Bronchial epithelial cell (primary cell): ENCODE results near the gene PGGT1B. TPM values are rescaled to one million over a fixed set of nuclear protein-coding genes. Genes with fewer than 3 reads are reported as not detected.

Source experiments
- DNase-seq: peaks from one replicate; pipeline ENCODE4 v3.0.0-alpha.2; 2010; ENCODE audit warnings: low read depth
- FAIRE-seq: peaks from 2 replicates; lab custom pipeline; 2011; peaks lifted over from hg19 to GRCh38; lab: Jason Lieb, UNC
- H3K27me3 ChIP-seq: 2 replicates; pipeline ENCODE4 v1.5.1; 2011; ENCODE audit warnings: low read length; ENCODE audit not compliant: control insufficient read depth, insufficient read depth
- H3K36me3 ChIP-seq: 2 replicates; pipeline ENCODE4 v1.5.1; 2011; ENCODE audit warnings: low read length; ENCODE audit not compliant: control insufficient read depth, insufficient read depth
- H3K4me3 ChIP-seq: 2 replicates; pipeline ENCODE4 v1.5.1; 2011; ENCODE audit warnings: mild to moderate bottlenecking, low read depth, low read length, control low read depth
- total RNA-seq: library from RNA; depleted of rRNA; stranded (reverse); fragments of >200 nt; gene quantifications from 2 replicates; pipeline ENCODE4 v1.2.1, GENCODE V29; 2014
- TF ChIP-seq, protein P1 (sequence below): IDR thresholded peaks from 2 replicates; pipeline ENCODE4 v1.5.1; 2011; ENCODE audit warnings: mild to moderate bottlenecking, moderate library complexity, low read length, control low read depth, inconsistent platforms; ENCODE audit not compliant: insufficient read depth, severe bottlenecking

Gene PGGT1B
- total RNA-seq, 1 donor from 2014 or later: 18.4 TPM

DNA sequence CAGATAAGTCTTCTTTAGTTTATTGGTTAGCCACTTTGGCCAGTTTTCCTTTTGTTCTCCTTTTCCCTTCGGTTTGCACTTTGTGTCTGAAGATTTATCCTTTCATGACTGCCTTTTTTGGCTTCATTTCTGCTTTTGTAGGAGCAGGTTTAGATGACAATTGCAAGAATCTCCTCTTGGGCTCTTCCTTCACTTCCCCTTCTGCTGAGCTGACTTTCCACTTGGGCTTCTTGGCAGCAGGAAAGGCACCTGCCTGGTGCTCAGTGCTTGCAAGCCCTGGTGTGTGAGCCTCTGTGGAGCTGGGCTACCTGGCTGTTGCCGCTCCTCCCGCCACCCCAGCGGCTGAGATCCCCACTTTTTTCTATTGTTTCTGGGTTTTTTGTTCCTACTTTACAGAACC, 26.4 kb upstream of the PGGT1B start:
- TF ChIP-seq, protein P1, sequence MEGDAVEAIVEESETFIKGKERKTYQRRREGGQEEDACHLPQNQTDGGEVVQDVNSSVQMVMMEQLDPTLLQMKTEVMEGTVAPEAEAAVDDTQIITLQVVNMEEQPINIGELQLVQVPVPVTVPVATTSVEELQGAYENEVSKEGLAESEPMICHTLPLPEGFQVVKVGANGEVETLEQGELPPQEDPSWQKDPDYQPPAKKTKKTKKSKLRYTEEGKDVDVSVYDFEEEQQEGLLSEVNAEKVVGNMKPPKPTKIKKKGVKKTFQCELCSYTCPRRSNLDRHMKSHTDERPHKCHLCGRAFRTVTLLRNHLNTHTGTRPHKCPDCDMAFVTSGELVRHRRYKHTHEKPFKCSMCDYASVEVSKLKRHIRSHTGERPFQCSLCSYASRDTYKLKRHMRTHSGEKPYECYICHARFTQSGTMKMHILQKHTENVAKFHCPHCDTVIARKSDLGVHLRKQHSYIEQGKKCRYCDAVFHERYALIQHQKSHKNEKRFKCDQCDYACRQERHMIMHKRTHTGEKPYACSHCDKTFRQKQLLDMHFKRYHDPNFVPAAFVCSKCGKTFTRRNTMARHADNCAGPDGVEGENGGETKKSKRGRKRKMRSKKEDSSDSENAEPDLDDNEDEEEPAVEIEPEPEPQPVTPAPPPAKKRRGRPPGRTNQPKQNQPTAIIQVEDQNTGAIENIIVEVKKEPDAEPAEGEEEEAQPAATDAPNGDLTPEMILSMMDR: no peak
- FAIRE-seq (no peak), DNase-seq (no peak)
- Histone ChIP-seq H3K36me3 (no peaks in the 10 kb centered on the region), H3K27me3 (no peaks in the 10 kb centered on the region), H3K4me3 (no peak overlapping the region)

GRCh38 chr5:115284021-115284420, 21.3 kb upstream of the PGGT1B start:
- DNase-seq (no peak), FAIRE-seq (no peak)
- TF ChIP-seq, protein P1: no peak
- H3K27me3 ChIP-seq: no peaks in the 10 kb centered on the region
- H3K36me3 ChIP-seq: no peaks in the 10 kb centered on the region
- H3K4me3 ChIP-seq: no peak overlapping the region

DNA sequence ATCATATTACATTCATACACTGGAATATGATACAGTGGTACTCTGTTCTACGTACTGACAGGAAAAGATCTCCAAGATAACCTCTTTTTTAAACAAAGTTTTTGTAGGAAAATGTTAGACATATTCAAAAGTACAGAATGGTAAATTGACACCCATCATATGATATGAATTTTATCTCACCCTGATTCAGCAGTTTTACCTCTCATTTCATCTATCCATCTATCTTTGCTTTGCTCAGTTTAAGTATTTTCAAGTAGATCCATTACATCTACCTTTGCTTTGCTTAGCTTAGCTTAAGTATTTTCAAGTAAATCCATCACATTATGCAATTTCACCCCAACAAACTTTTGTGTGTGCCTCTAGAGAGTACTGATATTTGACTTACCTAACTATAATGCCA, 19.5 kb upstream of the PGGT1B start:
- DNase-seq (no peak), FAIRE-seq (no peak)
- TF ChIP-seq, protein P1: no peak
- no peaks in the 10 kb centered on the region for H3K27me3 ChIP-seq
- H3K36me3 ChIP-seq: no peaks in the 10 kb centered on the region
- H3K4me3 ChIP-seq: no peak overlapping the region

DNA sequence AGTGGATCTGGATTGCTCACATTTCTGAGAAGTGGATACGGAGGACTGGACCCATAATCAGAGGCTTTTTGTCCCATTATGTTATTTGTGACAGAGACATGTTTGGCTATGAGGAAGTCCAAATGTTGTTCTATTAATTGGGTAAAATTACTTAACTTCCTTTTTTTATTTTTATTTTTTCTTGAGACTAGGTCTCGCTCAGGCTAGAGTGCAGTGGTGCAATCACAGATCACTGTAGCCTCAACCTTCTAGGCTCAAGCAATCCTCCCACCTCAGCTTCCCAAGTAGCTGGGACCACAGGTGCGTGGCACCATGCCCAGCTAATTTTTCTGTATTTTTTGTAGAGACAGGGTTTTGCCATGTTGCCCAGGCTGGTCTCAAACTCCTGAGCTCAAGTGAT, 11.9 kb upstream of the PGGT1B start:
- no peak for FAIRE-seq

DNA sequence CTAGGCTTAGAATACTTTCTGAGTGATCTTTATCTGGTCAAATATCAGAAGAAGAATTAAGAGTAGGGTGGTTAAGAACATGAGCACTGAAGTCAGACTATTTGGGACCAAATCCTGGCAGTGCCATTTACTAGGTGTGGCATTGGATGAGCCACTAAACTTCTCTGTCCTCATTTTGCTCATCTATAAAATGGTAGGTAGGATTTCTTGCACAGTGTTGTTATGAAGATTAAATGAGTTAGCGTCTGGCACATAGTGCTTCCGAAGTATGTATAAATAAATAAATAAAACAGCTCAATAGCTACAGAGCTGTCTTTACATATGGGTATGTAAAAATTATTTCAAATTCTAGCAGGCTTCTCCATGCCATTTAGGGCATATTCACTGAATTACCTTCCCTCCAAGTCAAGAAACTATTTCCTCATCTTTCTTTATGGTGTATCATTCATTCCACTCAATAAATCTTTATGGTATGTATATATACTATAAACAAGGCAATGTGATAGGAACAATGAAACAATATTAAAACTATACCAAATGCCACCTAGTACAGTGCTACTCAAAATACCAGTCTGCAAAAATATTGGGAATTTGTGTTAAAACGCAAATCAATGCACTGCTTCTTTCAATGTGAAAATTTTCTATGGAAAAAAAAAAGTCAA, 9.8 kb upstream of the PGGT1B start:
- FAIRE-seq (no peak), DNase-seq (no peak)
- H3K36me3 ChIP-seq: no peaks in the 10 kb centered on the region
- TF ChIP-seq, protein P1: no peak
- H3K4me3 ChIP-seq: no peak overlapping the region
- H3K27me3 ChIP-seq: no peaks in the 10 kb centered on the region

More for the DNA sequence above, 11.9 kb upstream of the PGGT1B start:
- H3K4me3 ChIP-seq: no peak overlapping the region
- H3K27me3 ChIP-seq: no peaks in the 10 kb centered on the region
- TF ChIP-seq, protein P1: no peak
- H3K36me3 ChIP-seq: no peaks in the 10 kb centered on the region
- no peak for DNase-seq
